GM23338 (cell line): ENCODE data around the gene TWSG1. TPM values are rescaled to one million over a fixed set of nuclear protein-coding genes. Genes with fewer than 3 reads are reported as not detected.

Experiments used
- ATAC-seq: fragments of 200-7000 bp; cut with Tn5 transposase; 3 replicates; pipeline ENCODE4 v1.9.1; 2020
- DNase-seq: peaks from one replicate; pipeline ENCODE4 v3.0.0-alpha.2; 2015; ENCODE audit warnings: low spot score
- H2AFZ ChIP-seq: fragments of 200-600 bp; sonication (generic); 2 replicates; pipeline ENCODE4 v1.8.0; 2016; ENCODE audit warnings: antibody characterized with exemption, mild to moderate bottlenecking, moderate library complexity
- H3F3A ChIP-seq: fragments of 200-600 bp; sonication (generic); replicated peaks from 2 replicates; pipeline ENCODE4 v1.8.0; 2017; ENCODE audit warnings: antibody characterized with exemption, mixed run types, low read depth
- H3K27ac ChIP-seq: fragments of 200-600 bp; sonication (generic); 2 replicates; pipeline ENCODE4 v1.6.1; 2016; ENCODE audit warnings: low read depth
- H3K27me3 ChIP-seq: fragments of 200-600 bp; sonication (generic); 2 replicates; pipeline ENCODE4 v1.8.0; 2016; ENCODE audit warnings: mild to moderate bottlenecking, mixed run types, moderate library complexity; ENCODE audit not compliant: insufficient read depth
- H3K36me3 ChIP-seq: fragments of 200-600 bp; sonication (generic); 2 replicates; pipeline ENCODE4 v1.8.0; 2016; ENCODE audit warnings: mild to moderate bottlenecking; ENCODE audit not compliant: insufficient read depth
- H3K4me1 ChIP-seq: fragments of 200-600 bp; sonication (generic); 2 replicates; pipeline ENCODE4 v1.8.0; 2016; ENCODE audit warnings: mild to moderate bottlenecking, moderate library complexity; ENCODE audit not compliant: insufficient read depth
- H3K4me2 ChIP-seq: fragments of 200-600 bp; sonication (generic); 2 replicates; pipeline ENCODE4 v1.7.1; 2017; ENCODE audit warnings: mixed run types
- H3K4me3 ChIP-seq: fragments of 200-600 bp; sonication (generic); 2 replicates; pipeline ENCODE4 v1.6.1; 2016; ENCODE audit warnings: mixed run types
- H3K79me2 ChIP-seq: fragments of 200-600 bp; sonication (generic); replicated peaks from 2 replicates; pipeline ENCODE4 v1.8.0; 2017; ENCODE audit warnings: mild to moderate bottlenecking; ENCODE audit not compliant: insufficient read depth
- H3K9me2 ChIP-seq: fragments of 200-600 bp; sonication (generic); 2 replicates; pipeline ENCODE4 v1.8.0; 2017; ENCODE audit not compliant: insufficient read depth
- H4K20me1 ChIP-seq: fragments of 200-600 bp; sonication (generic); replicated peaks from 2 replicates; pipeline ENCODE4 v1.8.0; 2017; ENCODE audit warnings: mild to moderate bottlenecking; ENCODE audit not compliant: insufficient read depth
- H3K27ac Mint-ChIP-seq: 2 replicates; pipeline ENCODE4 v1.8.0; 2020; ENCODE audit warnings: inconsistent platforms, mild to moderate bottlenecking, moderate library complexity, mixed read lengths
- H3K27me3 Mint-ChIP-seq: 3 replicates; pipeline ENCODE4 v1.8.0; 2022; ENCODE audit warnings: low read depth, mild to moderate bottlenecking, moderate library complexity, mixed read lengths, inconsistent platforms; ENCODE audit not compliant: insufficient read depth, poor library complexity
- H3K36me3 Mint-ChIP-seq: 3 replicates; pipeline ENCODE4 v1.8.0; 2021; ENCODE audit warnings: low read depth, mild to moderate bottlenecking, inconsistent platforms, moderate library complexity, mixed read lengths
- H3K4me1 Mint-ChIP-seq: 3 replicates; pipeline ENCODE4 v1.8.0; 2020; ENCODE audit warnings: mild to moderate bottlenecking, inconsistent platforms, mixed read lengths
- H3K4me3 Mint-ChIP-seq: 3 replicates; pipeline ENCODE4 v1.8.0; 2021; ENCODE audit warnings: moderate library complexity, mild to moderate bottlenecking, inconsistent platforms, mixed read lengths
- H3K9me3 Mint-ChIP-seq: 3 replicates; pipeline ENCODE4 v1.8.0; 2020; ENCODE audit warnings: moderate library complexity, mild to moderate bottlenecking, inconsistent platforms, mixed read lengths
- CREB1 ChIP-seq: fragments of 250-450 bp; sonication (Bioruptor Pico); IDR thresholded peaks from 2 replicates; pipeline ENCODE4 v1.5.0; 2020; ENCODE audit warnings: low read depth, mild to moderate bottlenecking, moderate library complexity
- EZH2 ChIP-seq: fragments of 200-600 bp; sonication (generic); IDR thresholded peaks from one replicate; pipeline ENCODE4 v1.8.0; 2017; ENCODE audit warnings: antibody characterized with exemption, mild to moderate bottlenecking, low read depth; ENCODE audit not compliant: unreplicated experiment
- EZH2phosphoT487 ChIP-seq: fragments of 200-600 bp; sonication (generic); IDR thresholded peaks from one replicate; pipeline ENCODE4 v1.8.1; 2018; ENCODE audit warnings: antibody characterized with exemption; ENCODE audit not compliant: unreplicated experiment
- NANOG ChIP-seq: IDR thresholded peaks from 2 replicates; pipeline ENCODE4 v1.6.1; 2016; ENCODE audit warnings: antibody characterized with exemption, borderline replicate concordance
- POLR2AphosphoS5 ChIP-seq: IDR thresholded peaks from 2 replicates; pipeline ENCODE4 v1.6.1; 2016; ENCODE audit warnings: antibody characterized with exemption, low read depth
- STAT1 ChIP-seq: IDR thresholded peaks from one replicate; pipeline ENCODE4 v1.6.1; 2016; ENCODE audit warnings: antibody characterized with exemption; ENCODE audit not compliant: unreplicated experiment
- ZNF331 ChIP-seq: fragments of 250-450 bp; sonication (Bioruptor Pico); IDR thresholded peaks from 2 replicates; pipeline ENCODE4 v1.5.0; 2020; ENCODE audit warnings: low read depth, mild to moderate bottlenecking, moderate library complexity
- polyA plus RNA-seq: library from polyadenylated mRNA; unstranded; fragments of >200 nt; fragmentation: Nextera tagmentation; extraction: Ambion mirVana; gene quantifications from 2 replicates; pipeline ENCODE4 v1.2.1, GENCODE V29; 2016
- total RNA-seq: library from RNA; depleted of rRNA; stranded (reverse); fragments of >200 nt; shearing (Covaris generic); gene quantifications from 2 replicates; pipeline ENCODE4 v1.2.3, GENCODE V29; 2014
- TF ChIP-seq, protein P1 (sequence below): IDR thresholded peaks from one replicate; pipeline ENCODE4 v1.6.1; 2018; ENCODE audit warnings: antibody characterized with exemption; ENCODE audit not compliant: unreplicated experiment
- TF ChIP-seq, protein P2 (sequence below): IDR thresholded peaks from 2 replicates; pipeline ENCODE4 v1.6.1; 2016; ENCODE audit warnings: antibody characterized with exemption
- TF ChIP-seq, protein P3 (sequence below), 2 experiments: fragments of 200-600 bp in 1 of 2; sonication (generic) in 1 of 2; conservative IDR thresholded peaks; 2 replicates each; pipeline versions ENCODE4 v1.5.1 to v1.6.1; 2016 to 2017; ENCODE audit warnings: antibody characterized with exemption in 2 of 2, low read depth in 2 of 2, mild to moderate bottlenecking in 2 of 2, moderate library complexity in 1 of 2
- TF ChIP-seq, protein P4 (sequence below): fragments of 250-450 bp; sonication (Bioruptor Pico); IDR thresholded peaks from 2 replicates; pipeline ENCODE4 v1.5.0; 2020; ENCODE audit warnings: mild to moderate bottlenecking, moderate library complexity

The TWSG1 gene
- total and polyA plus RNA-seq, 2 experiments from 2014 or later, result 11.5 to 29.1 TPM

DNA sequence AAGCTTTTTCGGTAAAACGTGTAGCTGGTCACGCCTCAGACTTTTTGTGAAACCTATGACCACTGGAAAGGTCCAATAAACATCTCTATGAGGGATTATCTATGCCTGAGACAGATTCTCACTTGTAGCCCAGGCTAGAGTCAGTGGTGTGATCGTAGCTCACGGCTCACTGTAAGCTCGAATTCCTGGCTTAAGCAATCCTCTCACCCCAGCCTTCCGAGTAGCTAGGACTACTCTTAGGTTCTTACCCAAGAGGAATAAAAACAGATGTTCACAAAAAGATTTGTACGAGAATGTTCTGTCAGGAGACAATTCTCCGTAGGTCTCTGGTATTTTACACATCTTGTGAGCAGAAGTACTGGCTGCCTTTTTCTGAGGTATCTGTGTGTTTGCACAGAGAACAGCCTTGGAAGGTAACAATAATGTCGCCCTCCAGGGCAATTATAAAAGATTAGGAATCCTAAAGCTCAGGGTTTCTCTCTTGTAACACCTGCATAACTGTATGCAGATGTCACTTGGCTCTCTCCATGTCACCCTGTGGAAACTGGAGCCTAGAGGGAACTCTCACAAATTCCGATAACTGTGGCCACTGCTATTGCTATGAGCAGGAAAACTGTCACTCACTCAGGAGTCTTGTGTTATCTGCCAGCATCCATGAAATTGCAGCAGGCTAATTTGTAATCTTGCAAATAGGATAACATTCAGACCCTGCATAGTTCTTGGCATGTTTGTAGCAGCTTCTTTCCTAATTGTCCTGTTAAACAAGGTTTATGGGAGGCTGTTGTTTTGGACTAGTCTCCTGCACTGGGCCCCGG lies 115.2 kb downstream of the TWSG1 start:
- Mint-ChIP-seq H3K36me3 (peaks cover 17% of the 10 kb centered on the region), H3K4me1 (no peaks in the 10 kb centered on the region; the same call in 1 of the 3 replicates)

More for the DNA sequence above, 115.2 kb downstream of the TWSG1 start:
- no peaks in the 10 kb centered on the region for H3K27me3 ChIP-seq
- H3K27ac Mint-ChIP-seq, result no peak overlapping the region
- DNase-seq (no peak), ATAC-seq (0 out of 3 replicates have a peak, but pooled peaks have one; percentile 27)
- no peak overlapping the region for H3K4me3 Mint-ChIP-seq
- peak overlapping the region; percentile 72; the same call in 1 of the 2 replicates for H2AFZ ChIP-seq
- peaks cover 27% of the 10 kb centered on the region for H3K9me3 Mint-ChIP-seq
- H4K20me1 ChIP-seq, result no peaks in the 10 kb centered on the region
- H3K4me1 ChIP-seq, result no peaks in the 10 kb centered on the region
- H3K4me2 ChIP-seq, result no peak overlapping the region
- H3K79me2 ChIP-seq, result no peaks in the 10 kb centered on the region
- H3F3A ChIP-seq, result no peaks in the 10 kb centered on the region; the same call in 1 of the 2 replicates
- 0 out of 2 replicates have a peak, but pooled peaks cover 5% of the 10 kb centered on the region for H3K9me2 ChIP-seq
- TF ChIP-seq, protein P1, sequence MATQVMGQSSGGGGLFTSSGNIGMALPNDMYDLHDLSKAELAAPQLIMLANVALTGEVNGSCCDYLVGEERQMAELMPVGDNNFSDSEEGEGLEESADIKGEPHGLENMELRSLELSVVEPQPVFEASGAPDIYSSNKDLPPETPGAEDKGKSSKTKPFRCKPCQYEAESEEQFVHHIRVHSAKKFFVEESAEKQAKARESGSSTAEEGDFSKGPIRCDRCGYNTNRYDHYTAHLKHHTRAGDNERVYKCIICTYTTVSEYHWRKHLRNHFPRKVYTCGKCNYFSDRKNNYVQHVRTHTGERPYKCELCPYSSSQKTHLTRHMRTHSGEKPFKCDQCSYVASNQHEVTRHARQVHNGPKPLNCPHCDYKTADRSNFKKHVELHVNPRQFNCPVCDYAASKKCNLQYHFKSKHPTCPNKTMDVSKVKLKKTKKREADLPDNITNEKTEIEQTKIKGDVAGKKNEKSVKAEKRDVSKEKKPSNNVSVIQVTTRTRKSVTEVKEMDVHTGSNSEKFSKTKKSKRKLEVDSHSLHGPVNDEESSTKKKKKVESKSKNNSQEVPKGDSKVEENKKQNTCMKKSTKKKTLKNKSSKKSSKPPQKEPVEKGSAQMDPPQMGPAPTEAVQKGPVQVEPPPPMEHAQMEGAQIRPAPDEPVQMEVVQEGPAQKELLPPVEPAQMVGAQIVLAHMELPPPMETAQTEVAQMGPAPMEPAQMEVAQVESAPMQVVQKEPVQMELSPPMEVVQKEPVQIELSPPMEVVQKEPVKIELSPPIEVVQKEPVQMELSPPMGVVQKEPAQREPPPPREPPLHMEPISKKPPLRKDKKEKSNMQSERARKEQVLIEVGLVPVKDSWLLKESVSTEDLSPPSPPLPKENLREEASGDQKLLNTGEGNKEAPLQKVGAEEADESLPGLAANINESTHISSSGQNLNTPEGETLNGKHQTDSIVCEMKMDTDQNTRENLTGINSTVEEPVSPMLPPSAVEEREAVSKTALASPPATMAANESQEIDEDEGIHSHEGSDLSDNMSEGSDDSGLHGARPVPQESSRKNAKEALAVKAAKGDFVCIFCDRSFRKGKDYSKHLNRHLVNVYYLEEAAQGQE, result no peak
- TF ChIP-seq, protein P2, sequence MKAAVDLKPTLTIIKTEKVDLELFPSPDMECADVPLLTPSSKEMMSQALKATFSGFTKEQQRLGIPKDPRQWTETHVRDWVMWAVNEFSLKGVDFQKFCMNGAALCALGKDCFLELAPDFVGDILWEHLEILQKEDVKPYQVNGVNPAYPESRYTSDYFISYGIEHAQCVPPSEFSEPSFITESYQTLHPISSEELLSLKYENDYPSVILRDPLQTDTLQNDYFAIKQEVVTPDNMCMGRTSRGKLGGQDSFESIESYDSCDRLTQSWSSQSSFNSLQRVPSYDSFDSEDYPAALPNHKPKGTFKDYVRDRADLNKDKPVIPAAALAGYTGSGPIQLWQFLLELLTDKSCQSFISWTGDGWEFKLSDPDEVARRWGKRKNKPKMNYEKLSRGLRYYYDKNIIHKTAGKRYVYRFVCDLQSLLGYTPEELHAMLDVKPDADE, result no peak
- TF ChIP-seq, protein P3, sequence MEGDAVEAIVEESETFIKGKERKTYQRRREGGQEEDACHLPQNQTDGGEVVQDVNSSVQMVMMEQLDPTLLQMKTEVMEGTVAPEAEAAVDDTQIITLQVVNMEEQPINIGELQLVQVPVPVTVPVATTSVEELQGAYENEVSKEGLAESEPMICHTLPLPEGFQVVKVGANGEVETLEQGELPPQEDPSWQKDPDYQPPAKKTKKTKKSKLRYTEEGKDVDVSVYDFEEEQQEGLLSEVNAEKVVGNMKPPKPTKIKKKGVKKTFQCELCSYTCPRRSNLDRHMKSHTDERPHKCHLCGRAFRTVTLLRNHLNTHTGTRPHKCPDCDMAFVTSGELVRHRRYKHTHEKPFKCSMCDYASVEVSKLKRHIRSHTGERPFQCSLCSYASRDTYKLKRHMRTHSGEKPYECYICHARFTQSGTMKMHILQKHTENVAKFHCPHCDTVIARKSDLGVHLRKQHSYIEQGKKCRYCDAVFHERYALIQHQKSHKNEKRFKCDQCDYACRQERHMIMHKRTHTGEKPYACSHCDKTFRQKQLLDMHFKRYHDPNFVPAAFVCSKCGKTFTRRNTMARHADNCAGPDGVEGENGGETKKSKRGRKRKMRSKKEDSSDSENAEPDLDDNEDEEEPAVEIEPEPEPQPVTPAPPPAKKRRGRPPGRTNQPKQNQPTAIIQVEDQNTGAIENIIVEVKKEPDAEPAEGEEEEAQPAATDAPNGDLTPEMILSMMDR (conservative IDR thresholded peaks at IDR 0.05; ENCODE audit: low read depth in 2 of 2), result no peak
- TF ChIP-seq STAT1 (no peak), CREB1 (CRISPR knock-in tag) (no peak), ZNF331 (CRISPR knock-in tag) (no peak), NANOG (no peak), POLR2AphosphoS5 (no peak), EZH2 (no peak), EZH2phosphoT487 (no peak)
- TF ChIP-seq, protein P4, sequence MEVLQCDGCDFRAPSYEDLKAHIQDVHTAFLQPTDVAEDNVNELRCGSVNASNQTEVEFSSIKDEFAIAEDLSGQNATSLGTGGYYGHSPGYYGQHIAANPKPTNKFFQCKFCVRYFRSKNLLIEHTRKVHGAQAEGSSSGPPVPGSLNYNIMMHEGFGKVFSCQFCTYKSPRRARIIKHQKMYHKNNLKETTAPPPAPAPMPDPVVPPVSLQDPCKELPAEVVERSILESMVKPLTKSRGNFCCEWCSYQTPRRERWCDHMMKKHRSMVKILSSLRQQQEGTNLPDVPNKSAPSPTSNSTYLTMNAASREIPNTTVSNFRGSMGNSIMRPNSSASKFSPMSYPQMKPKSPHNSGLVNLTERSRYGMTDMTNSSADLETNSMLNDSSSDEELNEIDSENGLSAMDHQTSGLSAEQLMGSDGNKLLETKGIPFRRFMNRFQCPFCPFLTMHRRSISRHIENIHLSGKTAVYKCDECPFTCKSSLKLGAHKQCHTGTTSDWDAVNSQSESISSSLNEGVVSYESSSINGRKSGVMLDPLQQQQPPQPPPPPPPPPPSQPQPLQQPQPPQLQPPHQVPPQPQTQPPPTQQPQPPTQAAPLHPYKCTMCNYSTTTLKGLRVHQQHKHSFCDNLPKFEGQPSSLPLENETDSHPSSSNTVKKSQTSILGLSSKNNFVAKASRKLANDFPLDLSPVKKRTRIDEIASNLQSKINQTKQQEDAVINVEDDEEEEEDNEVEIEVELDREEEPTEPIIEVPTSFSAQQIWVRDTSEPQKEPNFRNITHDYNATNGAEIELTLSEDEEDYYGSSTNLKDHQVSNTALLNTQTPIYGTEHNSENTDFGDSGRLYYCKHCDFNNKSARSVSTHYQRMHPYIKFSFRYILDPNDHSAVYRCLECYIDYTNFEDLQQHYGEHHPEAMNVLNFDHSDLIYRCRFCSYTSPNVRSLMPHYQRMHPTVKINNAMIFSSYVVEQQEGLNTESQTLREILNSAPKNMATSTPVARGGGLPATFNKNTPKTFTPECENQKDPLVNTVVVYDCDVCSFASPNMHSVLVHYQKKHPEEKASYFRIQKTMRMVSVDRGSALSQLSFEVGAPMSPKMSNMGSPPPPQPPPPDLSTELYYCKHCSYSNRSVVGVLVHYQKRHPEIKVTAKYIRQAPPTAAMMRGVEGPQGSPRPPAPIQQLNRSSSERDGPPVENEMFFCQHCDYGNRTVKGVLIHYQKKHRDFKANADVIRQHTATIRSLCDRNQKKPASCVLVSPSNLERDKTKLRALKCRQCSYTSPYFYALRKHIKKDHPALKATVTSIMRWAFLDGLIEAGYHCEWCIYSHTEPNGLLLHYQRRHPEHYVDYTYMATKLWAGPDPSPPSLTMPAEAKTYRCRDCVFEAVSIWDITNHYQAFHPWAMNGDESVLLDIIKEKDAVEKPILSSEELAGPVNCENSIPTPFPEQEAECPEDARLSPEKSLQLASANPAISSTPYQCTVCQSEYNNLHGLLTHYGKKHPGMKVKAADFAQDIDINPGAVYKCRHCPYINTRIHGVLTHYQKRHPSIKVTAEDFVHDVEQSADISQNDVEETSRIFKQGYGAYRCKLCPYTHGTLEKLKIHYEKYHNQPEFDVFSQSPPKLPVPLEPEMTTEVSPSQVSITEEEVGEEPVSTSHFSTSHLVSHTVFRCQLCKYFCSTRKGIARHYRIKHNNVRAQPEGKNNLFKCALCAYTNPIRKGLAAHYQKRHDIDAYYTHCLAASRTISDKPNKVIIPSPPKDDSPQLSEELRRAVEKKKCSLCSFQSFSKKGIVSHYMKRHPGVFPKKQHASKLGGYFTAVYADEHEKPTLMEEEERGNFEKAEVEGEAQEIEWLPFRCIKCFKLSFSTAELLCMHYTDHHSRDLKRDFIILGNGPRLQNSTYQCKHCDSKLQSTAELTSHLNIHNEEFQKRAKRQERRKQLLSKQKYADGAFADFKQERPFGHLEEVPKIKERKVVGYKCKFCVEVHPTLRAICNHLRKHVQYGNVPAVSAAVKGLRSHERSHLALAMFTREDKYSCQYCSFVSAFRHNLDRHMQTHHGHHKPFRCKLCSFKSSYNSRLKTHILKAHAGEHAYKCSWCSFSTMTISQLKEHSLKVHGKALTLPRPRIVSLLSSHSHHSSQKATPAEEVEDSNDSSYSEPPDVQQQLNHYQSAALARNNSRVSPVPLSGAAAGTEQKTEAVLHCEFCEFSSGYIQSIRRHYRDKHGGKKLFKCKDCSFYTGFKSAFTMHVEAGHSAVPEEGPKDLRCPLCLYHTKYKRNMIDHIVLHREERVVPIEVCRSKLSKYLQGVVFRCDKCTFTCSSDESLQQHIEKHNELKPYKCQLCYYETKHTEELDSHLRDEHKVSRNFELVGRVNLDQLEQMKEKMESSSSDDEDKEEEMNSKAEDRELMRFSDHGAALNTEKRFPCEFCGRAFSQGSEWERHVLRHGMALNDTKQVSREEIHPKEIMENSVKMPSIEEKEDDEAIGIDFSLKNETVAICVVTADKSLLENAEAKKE, result no peak
- H3K27me3 Mint-ChIP-seq, result peaks cover 3% of the 10 kb centered on the region
- H3K4me3 ChIP-seq, result no peak overlapping the region
- no peaks in the 10 kb centered on the region; the same call in 1 of the 2 replicates for H3K36me3 ChIP-seq
- H3K27ac ChIP-seq, result no peak overlapping the region
